ENCODE measurements around the gene CFAP410.
"Not testable (repeated sequence)": the region's sequence is repeated elsewhere in the genome, so short reads cannot be mapped to it uniquely, and the experiment has no call there.

CFAP410 gene

DNA sequence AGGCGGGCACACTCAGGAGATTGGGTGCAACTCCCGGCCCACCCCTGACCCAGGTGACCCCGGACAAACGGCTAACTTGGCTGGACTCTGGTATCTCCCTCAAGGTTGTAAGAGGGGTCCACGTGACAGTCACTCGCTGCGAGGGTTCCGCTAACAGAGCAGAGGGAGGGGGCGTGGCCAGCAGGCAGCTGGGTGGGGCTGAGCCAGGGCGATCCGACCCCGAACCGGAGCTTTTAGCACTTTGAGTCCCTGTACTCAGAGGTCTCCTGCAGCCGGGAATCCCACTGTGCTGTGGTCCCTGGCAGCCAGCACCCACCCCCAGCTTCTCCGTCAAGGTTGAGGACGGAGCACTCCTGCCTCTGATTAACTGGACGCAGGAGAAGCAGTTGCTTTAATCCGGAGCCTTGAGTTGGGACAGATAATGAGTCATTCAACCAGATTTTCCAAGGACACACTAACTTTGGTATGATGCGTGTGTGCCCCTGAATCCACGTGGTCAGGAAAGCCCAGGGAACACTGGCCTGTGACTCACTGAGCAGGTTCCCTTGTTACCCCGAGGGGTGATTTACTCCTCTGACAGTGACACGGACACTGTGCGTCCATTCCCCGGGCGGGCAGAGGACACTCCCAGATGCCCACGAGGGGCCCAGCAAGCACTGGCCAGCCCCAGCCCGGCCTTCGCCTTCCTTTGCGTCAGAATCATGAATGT, 31.0 kb upstream of the CFAP410 start:
- no peak for DNase-seq (ENCODE audit: low read depth in 4 of 4, low spot score in 1 of 4)

DNA sequence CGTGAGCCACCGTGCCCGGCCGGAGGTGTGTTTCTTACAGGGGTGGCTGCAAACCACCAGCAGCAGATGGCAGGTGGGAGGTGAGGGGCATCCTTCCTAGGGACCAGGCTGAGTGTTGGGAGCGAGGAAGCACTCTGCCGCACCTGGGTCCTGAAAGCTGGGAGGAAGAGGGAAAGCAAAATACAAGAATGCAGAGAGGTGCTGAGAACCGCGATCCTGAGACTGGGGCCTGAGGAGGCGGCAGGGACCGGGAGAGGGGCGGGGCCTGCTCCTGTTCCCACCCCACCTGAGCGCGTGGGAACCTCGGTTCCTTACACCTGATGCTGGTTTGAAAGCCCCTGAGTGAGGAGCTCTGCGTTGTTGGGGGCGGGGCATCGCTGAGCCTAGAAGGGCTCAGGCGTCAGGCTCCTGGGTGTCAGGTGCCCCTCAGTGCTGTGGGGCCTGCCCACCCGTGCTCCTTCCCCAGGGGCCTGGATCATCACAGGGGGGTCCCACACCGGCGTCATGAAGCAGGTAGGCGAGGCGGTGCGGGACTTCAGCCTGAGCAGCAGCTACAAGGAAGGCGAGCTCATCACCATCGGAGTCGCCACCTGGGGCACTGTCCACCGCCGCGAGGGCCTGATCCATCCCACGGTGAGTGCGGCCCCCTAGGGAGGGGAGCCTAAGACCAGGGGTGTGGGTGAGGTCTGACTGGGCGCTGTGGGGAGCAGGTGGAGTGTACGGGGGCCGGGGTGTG, 29.7 kb upstream of the CFAP410 start:
- DNase-seq (ENCODE audit: low read depth in 4 of 4, low spot score in 1 of 4): no peak

DNA sequence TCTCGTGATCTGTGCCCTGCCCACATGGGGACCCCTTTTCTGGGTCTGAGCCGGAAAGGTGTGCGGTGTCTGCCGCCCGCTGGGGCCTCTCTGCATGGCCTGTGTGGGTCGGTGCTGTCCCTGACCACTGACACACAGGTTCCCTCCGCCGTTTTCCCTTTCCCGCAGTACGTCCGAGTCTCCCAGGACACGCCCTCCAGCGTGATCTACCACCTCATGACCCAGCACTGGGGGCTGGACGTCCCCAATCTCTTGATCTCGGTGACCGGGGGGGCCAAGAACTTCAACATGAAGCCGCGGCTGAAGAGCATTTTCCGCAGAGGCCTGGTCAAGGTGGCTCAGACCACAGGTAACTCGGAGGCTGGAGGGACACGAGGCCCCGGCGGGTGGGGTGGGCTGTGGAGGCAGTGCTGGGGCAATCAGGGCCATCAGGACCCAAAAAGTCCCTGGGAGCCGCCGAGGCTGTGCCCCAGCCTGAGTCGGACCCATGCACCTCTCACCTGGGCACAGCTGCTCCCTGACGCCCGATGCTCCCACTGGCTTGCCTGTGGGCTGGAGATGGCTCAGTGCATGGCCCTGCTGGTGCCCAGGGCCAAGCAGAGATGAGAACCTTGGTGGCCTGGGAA, 27.5 kb upstream of the CFAP410 start:
- no peak for DNase-seq (ENCODE audit: low read depth in 4 of 4, low spot score in 1 of 4)

DNA sequence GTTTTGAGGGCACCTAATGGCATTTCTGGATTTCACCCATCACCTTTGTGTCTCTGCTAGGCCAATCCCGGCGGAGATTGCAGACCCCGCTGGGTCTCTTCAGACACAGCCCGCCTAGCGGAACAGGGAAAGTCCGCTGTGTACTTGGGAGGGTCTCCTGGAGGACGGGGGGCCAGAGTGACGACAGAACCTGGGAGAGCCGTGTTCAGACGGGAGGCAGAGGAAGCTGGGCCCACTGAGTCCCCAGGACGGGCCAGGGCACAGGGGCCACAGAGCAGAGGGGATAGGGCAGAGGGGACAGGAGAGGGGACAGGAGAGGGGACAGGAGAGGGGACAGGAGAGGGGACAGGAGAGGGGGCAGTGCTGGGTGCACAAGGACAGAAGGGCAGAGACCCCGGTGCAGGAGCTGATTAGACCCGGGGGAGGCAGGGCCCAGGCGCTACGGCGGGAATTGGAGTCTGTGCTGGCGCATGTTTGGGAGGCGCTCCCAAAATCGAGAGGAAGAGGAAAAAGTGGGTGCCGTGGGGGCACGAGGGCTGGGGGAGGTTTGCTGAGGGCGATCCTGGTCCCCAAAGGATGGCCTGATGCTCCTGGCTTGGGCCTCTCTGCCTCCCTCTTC, 26.9 kb upstream of the CFAP410 start:
- DNase-seq (ENCODE audit: low read depth in 4 of 4, low spot score in 1 of 4): no peak

DNA sequence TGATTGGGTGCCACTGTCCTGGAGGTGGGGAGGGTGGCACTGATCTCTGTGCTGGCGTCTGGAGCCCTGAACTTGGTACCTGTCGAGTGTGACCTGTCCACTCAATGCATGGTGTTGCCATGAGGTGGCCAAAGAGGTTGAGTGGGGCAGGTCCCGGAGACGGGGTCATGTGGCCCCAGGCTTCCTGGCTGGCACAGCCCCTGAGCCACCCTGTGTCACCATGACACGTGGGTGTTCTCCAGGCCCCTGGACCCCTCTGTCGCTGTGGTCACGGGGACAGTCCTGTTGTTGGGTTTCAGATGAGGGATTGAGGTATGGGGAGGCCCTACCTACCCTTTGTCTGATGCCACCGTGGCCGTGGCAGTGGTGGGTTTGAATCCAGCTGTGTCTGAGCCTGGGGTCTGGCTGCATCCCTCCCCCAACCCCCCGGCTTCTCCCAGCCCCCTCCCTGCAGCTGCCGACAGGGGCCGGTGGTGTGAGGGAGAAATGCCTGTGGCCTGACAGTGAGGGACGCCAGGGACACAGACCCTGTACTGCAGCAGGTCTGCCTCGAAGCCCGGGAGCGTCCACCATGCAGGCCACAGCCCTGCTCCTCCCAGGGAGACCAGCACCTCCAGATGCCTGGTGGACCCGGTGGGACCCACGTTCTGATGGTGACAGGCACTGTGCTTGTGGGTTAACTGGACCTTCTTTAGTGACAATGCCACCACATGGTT, 26.2 kb upstream of the CFAP410 start:
- no peak for DNase-seq (ENCODE audit: low read depth in 4 of 4, low spot score in 1 of 4)

DNA sequence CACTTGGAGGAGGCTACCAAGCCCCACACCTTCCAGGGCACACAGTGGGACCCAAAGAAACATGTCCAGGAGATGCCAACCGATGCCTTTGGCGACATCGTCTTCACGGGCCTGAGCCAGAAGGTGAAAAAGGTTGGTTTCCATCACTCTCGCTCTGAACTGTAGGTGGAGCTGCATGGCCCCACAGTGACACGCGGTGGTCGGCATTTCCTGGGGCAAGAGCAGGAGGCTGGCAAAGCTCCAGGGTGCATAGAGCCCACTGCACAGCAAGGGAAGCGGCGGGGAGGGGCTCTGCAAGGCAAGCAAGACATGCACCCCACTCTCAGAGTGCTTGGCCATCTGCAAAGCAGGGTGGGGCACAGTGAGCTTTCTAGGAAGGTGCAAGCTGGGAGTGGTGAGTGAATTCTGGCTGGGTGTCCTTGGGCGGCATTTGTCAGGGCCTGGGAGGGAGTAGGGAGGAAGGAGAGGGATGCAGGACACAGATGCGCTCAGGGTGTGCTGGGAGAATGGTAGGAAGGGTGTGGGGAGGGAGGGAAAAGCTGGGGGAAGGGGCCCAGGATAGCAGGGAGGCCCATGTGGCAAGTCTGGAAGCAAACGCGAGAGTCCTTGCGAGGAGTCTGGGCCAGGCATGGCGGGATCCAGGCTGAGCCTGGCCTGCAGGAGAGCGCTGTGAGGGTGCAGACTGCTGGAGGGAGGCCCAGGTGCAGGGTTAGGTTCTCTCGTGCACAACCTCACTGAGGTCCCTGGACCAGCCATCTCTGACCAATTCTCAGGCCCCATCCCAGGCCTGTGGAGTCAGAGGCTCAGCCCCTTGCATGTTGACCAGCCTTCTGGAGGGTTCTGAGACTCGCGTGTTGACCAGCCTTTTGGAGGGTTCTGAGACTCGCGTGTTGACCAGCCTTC, 25.2 kb upstream of the CFAP410 start:
- DNase-seq (ENCODE audit: low read depth in 4 of 4, low spot score in 1 of 4): no peak

DNA sequence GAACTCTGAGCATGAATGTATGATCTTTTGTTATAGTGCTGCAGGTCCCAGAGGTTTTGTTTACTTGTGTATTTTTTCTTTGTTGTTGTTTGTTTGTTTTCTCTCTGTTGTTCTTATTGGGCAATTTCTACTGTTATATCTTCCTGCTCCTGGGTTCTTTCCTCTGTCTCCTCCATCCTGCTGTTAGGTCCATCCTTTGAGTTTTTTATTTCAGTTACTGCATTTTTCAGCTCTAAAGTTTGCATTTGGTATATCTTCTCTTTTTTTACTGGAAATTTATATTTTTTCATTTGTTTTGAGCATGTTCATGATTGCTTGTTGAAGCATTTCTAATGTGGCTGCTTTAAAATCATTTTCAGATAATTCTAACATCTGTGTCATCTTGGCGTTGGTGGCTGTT, 24.1 kb upstream of the CFAP410 start:
- DNase-seq (ENCODE audit: low read depth in 4 of 4, low spot score in 1 of 4): no peak

DNA sequence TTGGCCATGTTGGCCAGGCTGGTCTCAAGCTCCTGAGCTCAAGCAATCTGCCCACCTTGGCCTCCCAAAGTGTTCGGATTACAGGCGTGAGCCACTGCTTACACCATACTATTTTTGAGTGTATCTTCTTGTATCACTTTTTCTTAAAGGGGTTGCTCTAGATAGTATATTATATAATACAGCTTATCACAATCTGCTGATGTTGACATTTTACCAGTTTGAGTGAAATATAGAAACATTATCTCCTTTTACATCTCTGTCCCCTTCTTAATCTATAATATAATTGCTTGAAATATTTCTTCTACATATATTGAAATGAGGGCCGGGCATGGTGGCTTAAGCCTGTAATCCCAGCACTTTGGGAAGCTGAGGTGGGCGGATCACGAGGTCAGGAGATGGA, 22.7 kb upstream of the CFAP410 start:
- DNase-seq (ENCODE audit: low read depth in 4 of 4, low spot score in 1 of 4): not testable (repeated sequence)

DNA sequence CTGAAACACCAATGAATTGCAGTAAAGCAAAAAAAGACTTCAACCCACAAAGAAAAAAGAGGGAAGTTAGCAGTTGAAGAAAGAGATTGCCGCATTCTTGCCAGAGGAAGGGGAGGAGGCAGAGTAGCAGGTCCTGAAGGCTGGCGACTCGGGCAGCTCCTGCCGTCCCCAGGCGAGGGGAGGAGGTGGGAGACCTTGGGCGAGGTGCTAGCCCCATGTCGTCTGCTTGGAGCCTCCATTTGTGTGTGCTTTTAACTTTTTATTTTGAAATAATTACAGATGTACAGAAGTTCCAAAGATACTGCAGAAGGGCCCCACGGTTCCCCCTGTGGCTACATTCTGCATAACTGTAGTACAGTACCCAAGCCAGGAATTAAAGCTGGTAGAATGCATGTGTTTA, 21.0 kb upstream of the CFAP410 start:
- DNase-seq (ENCODE audit: low read depth in 4 of 4, low spot score in 1 of 4): no peak

DNA sequence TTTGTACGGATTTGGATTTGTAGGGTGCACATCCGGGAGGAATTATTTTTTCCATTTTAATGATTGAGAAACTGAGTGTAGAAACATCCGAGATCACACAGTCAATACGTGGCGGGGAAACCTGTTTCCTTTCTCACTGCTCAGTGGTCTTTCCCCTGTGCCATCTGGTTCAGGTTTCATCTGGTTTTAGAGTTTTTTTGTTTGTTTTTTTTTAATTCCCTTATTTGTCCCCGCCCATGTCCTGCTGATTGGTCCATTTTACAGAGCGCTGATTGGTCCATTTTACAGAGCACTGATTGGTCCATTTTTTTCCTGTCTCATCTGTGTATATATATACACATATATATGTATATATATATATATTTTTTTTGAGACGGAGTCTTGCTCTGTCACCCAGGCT, 20.2 kb upstream of the CFAP410 start:
- no peak for DNase-seq (ENCODE audit: low read depth in 4 of 4, low spot score in 1 of 4)

DNA sequence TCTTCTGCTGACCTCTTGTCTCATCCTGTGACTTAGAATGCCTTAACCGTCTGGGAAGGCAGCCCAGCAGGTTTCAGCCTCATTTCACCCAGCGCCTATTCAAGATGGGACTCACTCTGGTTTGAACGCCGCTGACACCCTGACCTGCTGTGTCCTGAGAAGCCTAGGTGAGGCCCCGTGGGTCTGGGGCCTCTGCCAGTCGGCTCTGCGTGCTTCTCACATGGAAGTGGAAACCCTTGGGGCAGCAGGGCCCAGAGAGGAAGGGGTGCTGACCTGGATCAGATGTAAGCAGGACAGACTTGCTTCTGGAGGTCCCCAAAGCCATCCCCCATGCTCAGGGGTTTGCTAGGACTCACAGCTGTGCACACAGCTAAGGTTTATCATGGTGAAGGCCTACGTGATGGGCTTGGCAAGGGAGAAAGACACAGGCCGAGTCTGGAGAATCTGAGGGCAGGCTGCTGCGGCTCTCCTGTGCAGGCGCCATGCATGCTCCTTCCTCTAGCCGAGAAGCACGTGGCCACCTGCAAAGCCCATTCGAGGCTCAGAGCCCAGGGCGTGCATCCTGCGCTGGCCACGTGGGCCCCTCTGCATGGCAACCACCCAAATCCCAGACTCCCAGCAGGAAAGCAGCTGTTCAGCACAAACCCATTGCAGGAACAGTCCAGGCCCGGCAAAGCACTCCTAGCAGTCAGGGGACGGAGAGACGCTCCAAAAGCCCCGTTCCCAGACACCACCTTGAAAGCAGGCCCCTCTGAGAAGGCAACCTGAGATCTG, 18.1 kb upstream of the CFAP410 start:
- no peak for DNase-seq (ENCODE audit: low read depth in 4 of 4, low spot score in 1 of 4)

DNA sequence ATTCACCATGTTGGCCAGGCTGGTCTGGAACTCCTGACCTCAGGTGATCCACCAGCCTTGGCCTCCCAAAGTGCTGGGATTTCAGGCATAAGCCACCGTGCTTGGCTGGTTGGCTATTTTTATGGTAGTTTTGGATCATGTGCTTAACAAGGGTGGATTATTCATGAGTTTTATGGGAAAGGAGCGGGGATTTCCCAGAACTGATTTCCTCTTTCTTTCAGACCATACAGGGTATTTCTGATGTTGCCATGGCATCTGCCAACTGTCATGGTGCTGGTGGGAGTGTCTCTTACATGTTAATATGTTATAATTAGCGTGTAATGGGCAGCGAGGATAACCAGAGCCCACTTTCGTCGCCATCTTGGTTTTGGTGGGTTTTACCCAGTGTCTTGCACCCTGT, 17.4 kb upstream of the CFAP410 start:
- no peak for DNase-seq (ENCODE audit: low read depth in 4 of 4, low spot score in 1 of 4)

DNA sequence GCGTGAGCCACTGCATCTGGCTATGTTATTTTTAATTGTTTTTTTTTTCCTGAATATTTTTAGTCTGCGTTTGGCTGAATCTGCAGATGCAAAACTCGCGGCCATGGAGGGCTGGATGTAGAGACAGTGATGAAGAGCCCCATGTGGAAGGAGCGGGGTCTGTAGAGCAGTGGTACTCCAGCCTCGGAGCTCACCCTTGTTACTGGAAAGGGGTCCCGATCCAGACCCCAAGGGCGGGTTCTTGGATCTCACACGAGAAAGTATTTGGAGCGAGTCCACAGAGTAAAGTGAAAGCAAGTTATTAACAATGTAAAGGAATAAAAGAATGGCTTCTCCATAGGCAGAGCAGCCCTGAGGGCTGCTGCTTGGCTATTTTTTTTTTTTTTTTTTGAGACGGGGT, 17.0 kb upstream of the CFAP410 start:
- DNase-seq (ENCODE audit: low read depth in 4 of 4, low spot score in 1 of 4): no peak

DNA sequence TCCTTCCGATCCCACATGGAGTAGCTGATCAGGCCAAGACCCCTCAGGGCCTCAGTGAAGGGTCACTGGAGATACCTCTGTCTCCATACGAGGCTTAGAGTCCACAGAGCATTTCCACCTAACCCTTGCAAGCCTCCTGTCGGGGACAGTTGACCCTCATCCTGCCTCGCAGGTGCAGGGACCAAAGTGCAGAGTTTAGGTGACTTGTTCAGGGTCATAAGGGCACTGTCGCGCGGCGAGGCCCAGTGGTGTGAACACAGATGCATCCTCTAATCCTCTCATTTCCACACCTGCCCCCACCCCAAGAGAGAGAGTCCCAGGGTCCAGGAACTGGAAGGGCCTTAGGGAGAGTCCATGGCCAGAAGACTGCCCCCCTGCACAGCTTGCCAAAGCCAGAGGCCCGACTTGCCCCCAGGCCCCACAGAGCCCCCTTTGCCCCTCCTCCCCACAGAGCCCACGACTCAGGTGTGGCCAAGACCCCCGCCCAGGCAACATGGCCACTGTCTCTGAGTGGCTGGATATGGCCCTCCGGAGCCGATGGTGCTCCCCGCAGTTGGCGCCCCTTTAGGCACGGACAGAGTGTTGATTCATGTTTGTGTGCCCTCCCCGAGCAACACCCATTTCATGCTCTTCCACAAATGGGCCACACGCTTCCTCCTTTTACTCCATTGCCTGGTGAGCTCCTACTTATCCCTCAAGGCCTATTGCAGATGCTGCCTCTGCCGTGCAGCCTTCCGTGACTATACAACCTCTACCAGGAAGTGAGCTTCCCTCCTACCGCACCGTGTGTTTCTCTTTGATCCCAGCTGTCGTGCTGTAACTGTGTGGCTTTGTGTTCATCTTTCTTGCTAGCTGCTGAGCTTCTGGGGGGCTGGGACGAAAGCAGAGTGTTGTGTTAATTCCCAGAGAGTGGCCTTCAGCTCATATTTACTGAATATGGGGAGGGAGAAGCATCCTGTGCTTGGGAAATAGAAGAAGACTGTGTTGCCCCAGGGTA, 15.9 kb upstream of the CFAP410 start:
- no peak for DNase-seq (ENCODE audit: low read depth in 4 of 4, low spot score in 1 of 4)

DNA sequence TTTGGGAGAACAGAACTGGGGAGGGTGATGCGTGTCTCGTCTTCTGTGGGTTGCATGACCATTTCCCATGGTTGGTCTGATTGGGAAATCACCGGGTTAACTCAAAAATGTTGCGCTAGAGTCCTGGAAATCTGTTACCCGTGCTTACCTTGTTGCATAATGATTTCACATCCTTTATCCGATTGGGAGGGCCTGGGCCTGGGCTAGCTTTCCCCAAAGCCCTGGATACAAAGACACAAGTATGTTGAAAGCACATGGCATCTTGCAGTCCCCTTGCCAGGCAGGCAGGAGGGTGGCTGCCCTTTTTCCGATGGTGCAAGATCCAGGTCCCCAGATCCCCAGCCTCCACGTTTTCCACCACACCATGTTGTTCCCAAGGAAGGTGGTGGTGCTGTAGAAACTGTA, 14.8 kb upstream of the CFAP410 start:
- no peak for DNase-seq (ENCODE audit: low read depth in 4 of 4, low spot score in 1 of 4)

DNA sequence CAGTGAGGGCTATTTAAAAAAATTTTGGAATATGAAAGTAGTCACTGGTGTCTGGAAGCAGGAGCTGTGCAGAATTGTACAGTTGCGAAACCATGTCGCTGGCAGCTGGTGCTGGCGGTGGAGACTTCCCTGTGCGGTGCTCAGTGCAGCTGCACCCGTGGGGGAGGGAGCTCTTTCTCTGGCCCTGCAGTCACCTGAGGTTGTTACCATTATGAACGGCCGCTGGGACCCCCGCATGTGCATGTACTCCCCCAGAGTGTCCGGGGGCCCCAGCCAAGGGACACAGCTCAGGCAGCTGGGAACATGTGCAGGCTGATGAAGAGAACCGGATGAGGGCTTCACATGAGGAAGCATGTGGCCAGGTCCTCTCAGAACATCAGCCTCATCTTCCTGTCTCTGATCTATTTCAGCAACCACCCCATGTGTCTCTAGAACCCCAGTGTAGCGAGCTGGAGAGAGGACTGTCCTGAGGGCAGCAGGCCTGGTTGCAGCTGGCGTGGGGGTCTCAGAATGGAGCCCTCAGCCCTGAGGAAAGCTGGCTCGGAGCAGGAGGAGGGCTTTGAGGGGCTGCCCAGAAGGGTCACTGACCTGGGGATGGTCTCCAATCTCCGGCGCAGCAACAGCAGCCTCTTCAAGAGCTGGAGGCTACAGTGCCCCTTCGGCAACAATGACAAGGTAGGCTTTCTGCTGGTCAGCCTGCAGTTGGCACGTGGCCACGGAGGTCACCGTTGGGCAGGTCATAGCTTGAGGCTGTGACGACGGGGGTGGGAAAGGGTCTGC, 14.2 kb upstream of the CFAP410 start, which contains the start of gene TRPM2:
Gene TRPM2 (plus strand): TSS at position 431 of the 780 bp plus-strand sequence. CDS start 80 bp downstream, at position 511.
- DNase-seq (ENCODE audit: low read depth in 4 of 4, low spot score in 1 of 4): no peak

DNA sequence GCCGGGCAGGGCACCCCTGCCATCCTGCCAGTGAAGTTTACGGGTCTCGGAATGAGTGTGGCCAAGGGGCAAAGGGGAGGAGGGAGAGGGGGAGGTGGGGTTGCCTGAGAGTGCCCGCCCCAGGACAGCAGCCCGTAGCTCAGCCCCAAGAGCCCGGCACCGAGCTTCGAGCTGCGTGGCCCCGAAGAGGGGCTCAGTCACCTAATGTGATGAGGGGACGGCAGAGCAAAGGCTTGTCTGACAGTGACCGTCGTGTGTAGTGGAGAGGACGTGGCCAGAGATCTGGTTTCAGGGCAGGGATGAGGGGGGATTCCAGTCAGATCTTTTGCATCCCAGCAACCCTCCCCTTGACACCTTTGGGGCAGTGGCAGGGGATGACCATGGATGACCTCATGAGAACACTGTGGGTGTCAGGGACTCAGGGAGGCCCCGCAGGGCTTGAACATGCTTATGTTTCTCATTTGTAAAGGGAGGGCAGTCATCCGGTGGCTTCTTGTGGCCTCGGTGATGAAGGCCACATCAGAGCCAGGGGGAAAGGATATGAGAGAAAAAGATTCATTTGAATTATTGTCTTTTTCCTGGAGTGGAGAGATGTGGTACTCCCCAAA, 13.2 kb upstream of the CFAP410 start:
- no peak for DNase-seq (ENCODE audit: low read depth in 4 of 4, low spot score in 1 of 4)

Data from stimulated activated CD4-positive, alpha-beta T cell treated with anti-CD3 and anti-CD28 coated beads, Interleukin-1b, Interleukin-23, amount 100 ng/mL, for 24 hours (primary cell).